Pancreas (tissue), 10 donors: Measurements from ENCODE around the gene RPA3. TPM values are rescaled to one million over a fixed set of nuclear protein-coding genes. Genes with fewer than 3 reads are reported as not detected.
A peak's percentile ranks its signal among the peaks of the same experiment; 100 is the strongest.

ENCODE experiments used
- ATAC-seq, 4 donors: fragments of 200-7000 bp; cut with Tn5 transposase; one replicate each; pipeline versions ENCODE4 v1.8.0 to v1.9.1; 2020; ENCODE audit warnings: mild to moderate bottlenecking in 4 of 4, moderate library complexity in 4 of 4
- DNase-seq, 6 donors: peaks; one replicate each; pipeline ENCODE4 v3.0.0-alpha.2; 2020
- FAIRE-seq: peaks from 2 replicates; lab custom pipeline; 2012; peaks lifted over from hg19 to GRCh38; lab: Jason Lieb, UNC
- H3K27ac ChIP-seq, 4 donors: fragments of 200-600 bp; sonication (generic); 1 replicate in 3 of 4; 2 replicates in 1 of 4; pipeline versions ENCODE4 v1.5.0 to v1.8.0; 2020
- H3K27me3 ChIP-seq, 4 donors: fragments of 200-600 bp; one replicate each; pipeline ENCODE4 v1.8.0; 2021
- H3K36me3 ChIP-seq, 3 donors: fragments of 200-600 bp; sonication (generic) in 1 of 3; one replicate each; pipeline versions ENCODE4 v1.5.0 to v1.8.0; 2020 to 2021
- H3K4me1 ChIP-seq, 3 donors: fragments of 200-600 bp; one replicate each; pipeline ENCODE4 v1.8.0; 2021
- H3K4me3 ChIP-seq, 4 donors: fragments of 200-600 bp; sonication (generic) in 2 of 4; one replicate each; pipeline versions ENCODE4 v1.5.0 to v1.8.0; 2020 to 2021
- H3K9me3 ChIP-seq, 4 donors: fragments of 200-600 bp; one replicate each; pipeline ENCODE4 v1.8.0; 2021
- WGBS, 2 donors: extraction: QIAGEN DNeasy Blood & Tissue Kit; methylation state at CpG; one replicate each; pipeline ENCODE4 v1.1.7; 2013; 5-methylcytosine and 5-hydroxymethylcytosine counted together
- intact Hi-C, 3 donors: fragments of 100-400 bp; cut with DNase I; formaldehyde crosslinking; loops; one replicate each; pipeline versions ENCODE4 v1.11.1 to v1.14.2; 2022
- polyA plus RNA-seq, 2 donors: library from polyadenylated mRNA; stranded (reverse); fragments of 200-250 nt; gene quantifications; one replicate each; pipeline ENCODE4 v1.2.3, GENCODE V29; 2013
- total RNA-seq, 6 donors: library from RNA; stranded (reverse); fragmentation: NEBNext Ultra II Directional in 4 of 6; extraction: Animal tissue kit (Norgen Biotek cat#: 25700) in 4 of 6; gene quantifications; one replicate each; pipeline versions ENCODE4 v1.2.1 to v1.2.4, GENCODE V29; 2021 to 2023
- TF ChIP-seq, protein P1 (sequence below), 4 donors: fragments of 200-600 bp; sonication (generic) in 3 of 4; IDR thresholded peaks; one replicate each; pipeline versions ENCODE4 v1.5.0 to v1.8.0; 2021; ENCODE audit warnings: antibody characterized with exemption in 4 of 4
- donor health status: healthy with polysubstance abuse.
- donor health status: DM: no; HTN: no; CAD: no; lungs with moderate emphysema.
- donor health status: DM: no; HTN: no; CAD: no.
- donor health status: control.
- donor health status: control.
- donor health status: Bipolar disorder and iron deficiency.
- donor health status: DM: yes; HTN: yes; CAD: no.
- donor health status: DM: no; HTN: no; CAD: no.
- donor health status: DM: no; HTN: no; CAD: no.
- donor health status: DM: yes; HTN: yes; CAD: no.

The RPA3 gene
- total and polyA plus RNA-seq, 8 donors, result 5.2 to 16.0 (median 10.0) TPM

DNA sequence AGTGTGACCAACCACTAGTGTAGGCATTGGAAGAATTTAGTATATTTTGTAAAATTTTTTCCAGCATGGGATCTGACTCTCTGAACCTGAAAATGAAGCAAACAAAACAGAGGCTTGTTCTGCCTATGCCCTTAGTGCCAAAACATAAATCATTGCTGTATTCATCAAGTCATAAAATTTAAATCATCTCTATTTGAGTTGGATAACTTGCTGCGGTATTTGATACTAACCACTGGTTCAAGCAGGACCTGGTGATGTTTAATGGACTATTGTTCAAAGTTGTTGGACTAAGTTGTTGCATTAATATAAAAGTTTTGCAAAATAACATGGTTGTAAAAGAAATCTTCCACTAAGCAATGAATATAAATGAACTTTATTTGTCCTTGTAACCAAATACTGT lies 19.8 kb upstream of the RPA3 start:
- TF ChIP-seq, protein P1, sequence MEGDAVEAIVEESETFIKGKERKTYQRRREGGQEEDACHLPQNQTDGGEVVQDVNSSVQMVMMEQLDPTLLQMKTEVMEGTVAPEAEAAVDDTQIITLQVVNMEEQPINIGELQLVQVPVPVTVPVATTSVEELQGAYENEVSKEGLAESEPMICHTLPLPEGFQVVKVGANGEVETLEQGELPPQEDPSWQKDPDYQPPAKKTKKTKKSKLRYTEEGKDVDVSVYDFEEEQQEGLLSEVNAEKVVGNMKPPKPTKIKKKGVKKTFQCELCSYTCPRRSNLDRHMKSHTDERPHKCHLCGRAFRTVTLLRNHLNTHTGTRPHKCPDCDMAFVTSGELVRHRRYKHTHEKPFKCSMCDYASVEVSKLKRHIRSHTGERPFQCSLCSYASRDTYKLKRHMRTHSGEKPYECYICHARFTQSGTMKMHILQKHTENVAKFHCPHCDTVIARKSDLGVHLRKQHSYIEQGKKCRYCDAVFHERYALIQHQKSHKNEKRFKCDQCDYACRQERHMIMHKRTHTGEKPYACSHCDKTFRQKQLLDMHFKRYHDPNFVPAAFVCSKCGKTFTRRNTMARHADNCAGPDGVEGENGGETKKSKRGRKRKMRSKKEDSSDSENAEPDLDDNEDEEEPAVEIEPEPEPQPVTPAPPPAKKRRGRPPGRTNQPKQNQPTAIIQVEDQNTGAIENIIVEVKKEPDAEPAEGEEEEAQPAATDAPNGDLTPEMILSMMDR (IDR thresholded peaks at IDR 0.05), result no peak
- no peaks in the 10 kb centered on the region for H3K27me3 ChIP-seq
- DNase-seq, result no peak
- 63 to 64% methylated on average over 1 of the region's 1 CpG for WGBS, 2 donors
- no peak overlapping the region for H3K27ac ChIP-seq
- ATAC-seq, result peak in 1 of 4 donors; percentile 51
- H3K9me3 ChIP-seq, result no peaks in the 10 kb centered on the region
- FAIRE-seq, result no peak
- H3K4me3 ChIP-seq, result no peak overlapping the region
- H3K36me3 ChIP-seq, result no peaks in the 10 kb centered on the region
- intact Hi-C loops, result no loop called here
- peaks cover 0 to 5% (median 0%) of the 10 kb centered on the region in 3 donors for H3K4me1 ChIP-seq

DNA sequence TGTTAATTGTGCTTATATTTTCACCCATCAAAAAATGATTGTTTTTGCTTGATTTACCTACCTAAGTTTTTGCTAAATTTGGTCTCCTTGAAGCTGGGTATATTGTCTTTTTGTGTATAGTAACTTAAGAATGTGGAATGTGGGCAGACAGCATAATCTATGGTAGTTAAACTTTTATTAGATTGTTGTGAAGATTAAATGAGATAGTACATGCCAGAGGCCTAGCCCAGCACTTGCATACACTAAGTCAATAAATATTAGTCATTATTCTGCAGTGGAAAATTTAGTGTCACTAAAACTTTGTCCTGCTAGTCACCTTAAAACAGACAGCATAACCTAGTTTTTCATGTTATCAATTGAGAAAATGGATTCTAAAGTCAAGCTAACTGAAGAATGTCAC lies 19.3 kb upstream of the RPA3 start:
- no peak overlapping the region for H3K4me3 ChIP-seq
- peaks cover 0 to 5% (median 4%) of the 10 kb centered on the region in 3 donors for H3K4me1 ChIP-seq
- intact Hi-C loops, result no loop called here
- H3K9me3 ChIP-seq, result no peaks in the 10 kb centered on the region
- DNase-seq (no peak), FAIRE-seq (no peak), ATAC-seq (peak in 2 of 4 donors; percentile 20 to 41)
- H3K27ac ChIP-seq, result no peak overlapping the region
- TF ChIP-seq, protein P1 (IDR thresholded peaks at IDR 0.05), result no peak
- no peaks in the 10 kb centered on the region for H3K36me3 ChIP-seq
- H3K27me3 ChIP-seq, result no peaks in the 10 kb centered on the region

DNA sequence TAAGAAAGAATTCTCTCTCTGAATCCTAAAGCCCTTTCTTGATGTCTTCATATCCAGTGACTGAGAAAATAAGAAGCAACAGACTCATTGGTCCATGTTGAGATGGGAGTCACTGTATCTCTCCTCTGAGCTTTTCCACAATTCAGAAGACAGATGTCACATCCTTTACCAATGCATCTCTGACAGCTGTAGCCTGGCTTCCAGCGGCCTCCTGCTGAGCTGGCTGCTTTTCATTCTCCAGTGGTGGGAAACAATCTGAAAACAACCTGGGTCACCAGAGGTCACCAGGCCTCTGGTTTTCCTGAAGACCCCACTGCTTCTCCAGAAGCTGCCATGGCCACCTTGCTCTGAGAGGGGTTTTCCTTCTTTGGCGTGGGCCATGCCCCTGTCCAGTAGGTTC lies 18.3 kb upstream of the RPA3 start:
- no peak for DNase-seq
- H3K9me3 ChIP-seq, result no peaks in the 10 kb centered on the region
- H3K4me3 ChIP-seq, result no peak overlapping the region
- H3K36me3 ChIP-seq, result no peaks in the 10 kb centered on the region
- no peak for ATAC-seq
- TF ChIP-seq, protein P1 (IDR thresholded peaks at IDR 0.05), result no peak
- 93 to 94% methylated on average over 2 of the region's 2 CpGs for WGBS, 2 donors
- intact Hi-C loops, result no loop called here
- no peaks in the 10 kb centered on the region for H3K27me3 ChIP-seq
- peaks cover 0 to 13% (median 12%) of the 10 kb centered on the region in 3 donors for H3K4me1 ChIP-seq
- FAIRE-seq, result no peak
- H3K27ac ChIP-seq, result no peak overlapping the region

DNA sequence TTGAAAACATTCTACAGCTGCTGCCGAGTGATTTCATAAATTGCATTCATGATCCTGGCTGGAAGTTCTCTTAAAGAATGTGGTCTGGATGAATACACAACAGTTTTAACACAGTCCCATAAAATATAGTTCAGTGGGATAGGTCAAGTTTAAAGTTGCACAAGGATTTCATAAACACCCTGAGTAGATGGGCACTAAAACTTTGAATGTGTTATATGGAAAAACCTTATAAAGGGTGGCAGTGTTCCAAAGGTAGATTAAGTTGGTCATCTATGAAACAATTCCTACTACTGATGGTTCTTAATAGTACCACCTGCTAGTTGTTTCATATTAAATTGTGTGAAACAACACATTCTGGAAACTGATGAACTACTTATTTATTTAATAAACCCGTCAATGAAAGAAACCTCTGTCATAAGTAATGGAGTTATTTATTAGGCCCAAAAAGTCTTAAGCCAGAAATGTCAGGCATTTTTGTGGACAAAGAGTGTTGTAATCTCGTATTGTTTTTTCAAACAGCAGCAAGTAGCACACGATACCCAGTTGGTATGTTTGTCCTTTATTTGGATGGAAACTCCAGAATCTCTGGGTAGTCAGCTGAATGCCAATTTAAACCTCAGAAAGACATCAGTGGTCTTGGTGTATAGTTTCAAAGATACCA lies 14.3 kb upstream of the RPA3 start:
- TF ChIP-seq, protein P1 (IDR thresholded peaks at IDR 0.05), result no peak
- FAIRE-seq (no peak), DNase-seq (no peak), ATAC-seq (peak in 1 of 4 donors; percentile 21)
- no peak overlapping the region for H3K27ac ChIP-seq
- H3K4me3 ChIP-seq, result no peak overlapping the region
- H3K36me3 ChIP-seq, result no peaks in the 10 kb centered on the region
- no peaks in the 10 kb centered on the region for H3K27me3 ChIP-seq
- 57 to 71% methylated on average over 4 of the region's 4 CpGs for WGBS, 2 donors
- H3K4me1 ChIP-seq, result peaks cover 0 to 20% (median 13%) of the 10 kb centered on the region in 3 donors
- no peaks in the 10 kb centered on the region for H3K9me3 ChIP-seq
- intact Hi-C loops, result no loop called here

DNA sequence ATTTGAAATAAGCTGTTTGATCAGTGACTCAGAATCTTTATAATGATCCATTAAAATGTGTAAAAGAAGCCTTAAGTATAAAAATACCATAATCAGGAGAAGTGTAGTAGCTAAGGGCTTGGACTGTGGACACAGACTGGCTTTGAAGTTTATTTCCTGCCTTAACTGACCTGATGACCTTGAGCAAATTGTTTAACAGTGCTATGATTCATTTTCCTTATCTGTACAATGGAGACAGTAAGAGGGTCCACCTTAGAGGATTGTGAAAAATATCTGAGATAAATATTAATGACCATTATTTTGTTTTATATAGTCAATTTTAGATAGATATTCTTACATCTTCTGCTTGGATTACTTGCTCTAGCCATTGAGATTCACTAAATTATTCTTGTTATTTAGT lies 13.3 kb upstream of the RPA3 start:
- intact Hi-C loops, result no loop called here
- no peaks in the 10 kb centered on the region for H3K36me3 ChIP-seq
- DNase-seq (no peak), ATAC-seq (peak in 3 of 4 donors; percentile 67 to 82 (median 76)), FAIRE-seq (no peak)
- H3K4me3 ChIP-seq, result no peak overlapping the region
- no peaks in the 10 kb centered on the region for H3K9me3 ChIP-seq
- H3K4me1 ChIP-seq, result peaks cover 0 to 20% (median 13%) of the 10 kb centered on the region in 3 donors
- TF ChIP-seq, protein P1 (IDR thresholded peaks at IDR 0.05), result no peak
- H3K27me3 ChIP-seq, result no peaks in the 10 kb centered on the region
- no peak overlapping the region for H3K27ac ChIP-seq
